GM13976 (cell line): ENCODE measurements around the gene SLAIN1.

ENCODE experiments used
- DNase-seq: peaks from one replicate; pipeline ENCODE4 v3.0.0; 2012; ENCODE audit warnings: low spot score
- in situ Hi-C: fragments of 300-500 bp; cut with MboI; formaldehyde crosslinking; loops from one replicate; pipeline ENCODE4 v1.12.0; 2022; ENCODE audit warnings: low sequenced_read_pairs, mixed read lengths, inconsistent platforms; ENCODE audit not compliant: unreplicated experiment
- TF ChIP-seq, protein P1 (sequence below): IDR thresholded peaks from 2 replicates; pipeline ENCODE4 v1.5.1; 2012; ENCODE audit warnings: borderline replicate concordance, mild to moderate bottlenecking; ENCODE audit not compliant: insufficient read depth; ENCODE audit errors: extremely low read depth, missing control alignments, control extremely low read depth

SLAIN1 gene

DNA sequence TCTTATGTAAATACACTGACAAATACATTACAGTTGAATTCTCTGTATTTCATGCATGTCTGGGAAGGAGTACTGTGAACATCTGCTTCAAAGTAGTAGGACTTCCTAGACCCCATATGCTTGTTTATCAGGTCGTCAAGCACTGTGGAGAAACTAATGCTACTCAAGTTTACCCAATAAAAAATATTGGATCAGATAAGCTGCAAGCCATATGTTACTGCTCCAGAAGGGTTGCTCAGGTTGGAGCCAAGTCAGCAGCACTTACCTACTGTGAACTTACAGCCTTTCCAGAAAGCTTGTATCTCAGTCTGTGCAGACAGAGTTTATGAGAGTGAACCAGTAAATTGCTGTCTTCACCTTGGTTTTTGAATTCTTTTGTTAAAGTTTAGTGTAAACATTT, 36.2 kb downstream of the SLAIN1 start:
- TF ChIP-seq, protein P1, sequence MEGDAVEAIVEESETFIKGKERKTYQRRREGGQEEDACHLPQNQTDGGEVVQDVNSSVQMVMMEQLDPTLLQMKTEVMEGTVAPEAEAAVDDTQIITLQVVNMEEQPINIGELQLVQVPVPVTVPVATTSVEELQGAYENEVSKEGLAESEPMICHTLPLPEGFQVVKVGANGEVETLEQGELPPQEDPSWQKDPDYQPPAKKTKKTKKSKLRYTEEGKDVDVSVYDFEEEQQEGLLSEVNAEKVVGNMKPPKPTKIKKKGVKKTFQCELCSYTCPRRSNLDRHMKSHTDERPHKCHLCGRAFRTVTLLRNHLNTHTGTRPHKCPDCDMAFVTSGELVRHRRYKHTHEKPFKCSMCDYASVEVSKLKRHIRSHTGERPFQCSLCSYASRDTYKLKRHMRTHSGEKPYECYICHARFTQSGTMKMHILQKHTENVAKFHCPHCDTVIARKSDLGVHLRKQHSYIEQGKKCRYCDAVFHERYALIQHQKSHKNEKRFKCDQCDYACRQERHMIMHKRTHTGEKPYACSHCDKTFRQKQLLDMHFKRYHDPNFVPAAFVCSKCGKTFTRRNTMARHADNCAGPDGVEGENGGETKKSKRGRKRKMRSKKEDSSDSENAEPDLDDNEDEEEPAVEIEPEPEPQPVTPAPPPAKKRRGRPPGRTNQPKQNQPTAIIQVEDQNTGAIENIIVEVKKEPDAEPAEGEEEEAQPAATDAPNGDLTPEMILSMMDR = no peak
- in situ Hi-C loops = no loop called here
- no peak for DNase-seq

GRCh38 chr13:77737583-77738200, 40.2 kb downstream of the SLAIN1 start:
- in situ Hi-C loops = no loop called here
- TF ChIP-seq, protein P1 = no peak
- DNase-seq = no peak

GRCh38 chr13:77740097-77740735, 42.7 kb downstream of the SLAIN1 start:
- TF ChIP-seq, protein P1 = no peak
- no peak for DNase-seq
- in situ Hi-C loops = no loop called here

GRCh38 chr13:77740931-77741596, 43.6 kb downstream of the SLAIN1 start:
- TF ChIP-seq, protein P1 = no peak
- no peak for DNase-seq
- in situ Hi-C loops = no loop called here

DNA sequence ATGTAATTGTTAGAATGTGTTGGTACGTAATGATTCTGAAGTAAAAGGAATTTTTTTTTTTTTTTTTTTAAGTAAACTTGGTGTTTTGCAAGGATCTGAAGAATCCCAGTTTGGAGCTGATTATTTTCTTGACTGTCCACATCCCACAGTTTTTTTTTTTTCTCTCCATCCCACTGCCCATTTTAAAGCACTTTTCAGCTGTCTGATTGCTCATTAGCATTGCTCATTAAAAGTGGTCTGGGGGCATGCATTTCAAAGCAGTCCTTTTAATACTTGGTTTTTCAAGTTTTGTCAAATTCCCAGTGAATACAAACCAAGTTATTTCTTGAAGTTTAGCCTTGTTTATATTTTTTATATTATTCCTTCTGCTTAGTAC, 44.1 kb downstream of the SLAIN1 start:
- DNase-seq = no peak
- TF ChIP-seq, protein P1 = no peak
- in situ Hi-C loops = no loop called here

DNA sequence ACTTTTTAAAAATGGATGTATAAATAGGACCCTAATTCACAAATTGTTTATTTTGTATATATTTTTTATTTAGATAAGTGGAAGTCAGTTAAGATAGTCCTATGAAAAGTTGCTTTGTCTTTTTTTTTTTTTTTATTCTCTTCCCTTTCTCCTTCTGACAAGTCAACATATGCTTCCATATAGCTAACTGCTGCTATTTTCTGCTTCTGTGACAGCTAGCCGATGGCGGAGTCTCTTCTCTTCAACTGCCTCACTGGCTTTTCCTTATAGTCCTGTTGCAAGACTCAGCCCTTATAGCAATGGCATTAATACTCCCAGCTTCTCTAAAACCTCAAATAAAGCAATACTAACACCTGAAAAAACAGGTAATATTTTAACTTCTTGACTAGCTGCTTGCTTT, 45.3 kb downstream of the SLAIN1 start:
- TF ChIP-seq, protein P1 = no peak
- in situ Hi-C loops = no loop called here
- DNase-seq = no peak
